ENCODE measurements around the gene ANKRD55. TPM values are rescaled to one million over a fixed set of nuclear protein-coding genes. Genes with fewer than 3 reads are reported as not detected.

Gene ANKRD55
- total RNA-seq, 2 experiments from 2014 or later = 9.7 to 10.2 TPM

GRCh38 chr5:56161927-56162326 is 71.2 kb downstream of the ANKRD55 start:
- Histone ChIP-seq H3K36me3 (ENCODE audit: insufficient read depth, low read length) (no peaks in the 10 kb centered on the region), H3K4me3 (ENCODE audit: low read length) (no peak overlapping the region), H3K9me3 (ENCODE audit: control insufficient read depth in 1 of 2, insufficient read depth in 1 of 2, low read length in 2 of 2) (no peaks in the 10 kb centered on the region), H3K27me3 (ENCODE audit: control insufficient read depth in 1 of 2, insufficient read depth in 2 of 2, low read length in 2 of 2) (no peaks in the 10 kb centered on the region), H3K27ac (ENCODE audit: low read depth in 1 of 2, low read length in 2 of 2) (no peak overlapping the region), H3K4me1 (ENCODE audit: insufficient read depth, low read length) (peaks cover 36% of the 10 kb centered on the region)
- H3K27ac Mint-ChIP-seq = peak overlapping the region; percentile 100
- POLR2A ChIA-PET = interaction anchor here (1.5 to 2.1 kb wide), 3 partner anchors 14 to 103 kb away, joined by 5 to 8 read pairs (median 8); no protein-coding TSS in a partner anchor
- H3K27me3 Mint-ChIP-seq = no peaks in the 10 kb centered on the region
- no peak for DNase-seq
- peak overlapping the region; percentile 78 for H3K4me3 Mint-ChIP-seq
- H3K36me3 Mint-ChIP-seq (ENCODE audit: low read depth) = peaks cover 19% of the 10 kb centered on the region
- CTCF ChIA-PET = no interaction called here
- intact Hi-C loops (cut with DNase I, micrococcal nuclease) = loop anchor here in 1 of 2 experiments (2.0 kb wide), 1 partner anchor 171 kb away; no protein-coding TSS in a partner anchor
- TF ChIP-seq, protein P1, sequence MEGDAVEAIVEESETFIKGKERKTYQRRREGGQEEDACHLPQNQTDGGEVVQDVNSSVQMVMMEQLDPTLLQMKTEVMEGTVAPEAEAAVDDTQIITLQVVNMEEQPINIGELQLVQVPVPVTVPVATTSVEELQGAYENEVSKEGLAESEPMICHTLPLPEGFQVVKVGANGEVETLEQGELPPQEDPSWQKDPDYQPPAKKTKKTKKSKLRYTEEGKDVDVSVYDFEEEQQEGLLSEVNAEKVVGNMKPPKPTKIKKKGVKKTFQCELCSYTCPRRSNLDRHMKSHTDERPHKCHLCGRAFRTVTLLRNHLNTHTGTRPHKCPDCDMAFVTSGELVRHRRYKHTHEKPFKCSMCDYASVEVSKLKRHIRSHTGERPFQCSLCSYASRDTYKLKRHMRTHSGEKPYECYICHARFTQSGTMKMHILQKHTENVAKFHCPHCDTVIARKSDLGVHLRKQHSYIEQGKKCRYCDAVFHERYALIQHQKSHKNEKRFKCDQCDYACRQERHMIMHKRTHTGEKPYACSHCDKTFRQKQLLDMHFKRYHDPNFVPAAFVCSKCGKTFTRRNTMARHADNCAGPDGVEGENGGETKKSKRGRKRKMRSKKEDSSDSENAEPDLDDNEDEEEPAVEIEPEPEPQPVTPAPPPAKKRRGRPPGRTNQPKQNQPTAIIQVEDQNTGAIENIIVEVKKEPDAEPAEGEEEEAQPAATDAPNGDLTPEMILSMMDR (IDR thresholded peaks at IDR 0.05) = no peak
- H3K9me3 Mint-ChIP-seq = no peaks in the 10 kb centered on the region
- peaks cover 86% of the 10 kb centered on the region for H3K4me1 Mint-ChIP-seq (ENCODE audit: low read depth)
- no peak for ATAC-seq (ENCODE audit: poor library complexity)

DNA sequence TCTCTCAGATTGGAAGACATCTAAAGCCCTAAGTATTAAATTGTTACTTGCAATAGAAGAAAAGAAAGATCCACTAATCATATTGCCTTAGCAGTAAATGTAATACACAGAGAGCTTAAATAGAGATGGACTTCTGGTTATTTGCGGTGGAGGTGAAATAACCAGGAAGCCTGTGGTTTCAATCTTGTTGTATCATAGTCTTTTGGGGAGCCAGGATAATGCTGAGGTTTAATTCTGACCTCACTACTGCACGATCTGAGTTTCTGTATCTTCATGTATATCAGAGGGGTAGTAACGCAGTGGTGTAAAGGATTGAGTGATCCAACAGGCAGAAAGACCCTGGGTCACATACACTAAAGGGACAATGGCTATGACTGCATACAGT is 71.7 kb downstream of the ANKRD55 start:
- Mint-ChIP-seq H3K4me3 (peak overlapping the region; percentile 78), H3K36me3 (ENCODE audit: low read depth) (peaks cover 24% of the 10 kb centered on the region), H3K27me3 (no peaks in the 10 kb centered on the region), H3K4me1 (ENCODE audit: low read depth) (peaks cover 87% of the 10 kb centered on the region), H3K9me3 (no peaks in the 10 kb centered on the region), H3K27ac (peak overlapping the region; percentile 100)
- H3K27me3 ChIP-seq (ENCODE audit: control insufficient read depth in 1 of 2, insufficient read depth in 2 of 2, low read length in 2 of 2) = no peaks in the 10 kb centered on the region
- no peak for ATAC-seq (ENCODE audit: poor library complexity)
- no peaks in the 10 kb centered on the region for H3K36me3 ChIP-seq (ENCODE audit: insufficient read depth, low read length)
- ChIA-PET POLR2A (interaction anchor here (0.9 to 2.8 kb wide), 8 partner anchors 13 to 167 kb away, joined by 3 to 9 read pairs (median 6); partner anchors contain the start of gene IL6ST), CTCF (interaction anchor here (0.7 to 0.9 kb wide), 3 partner anchors 27 to 203 kb away, joined by 3 read pairs; no protein-coding TSS in a partner anchor)
- H3K4me1 ChIP-seq (ENCODE audit: insufficient read depth, low read length) = peaks cover 41% of the 10 kb centered on the region
- DNase-seq = no peak
- TF ChIP-seq, protein P1 (IDR thresholded peaks at IDR 0.05) = no peak
- H3K4me3 ChIP-seq (ENCODE audit: low read length) = no peak overlapping the region
- intact Hi-C loops (cut with DNase I, micrococcal nuclease) = loop anchor here in 1 of 2 experiments (2.0 kb wide), 1 partner anchor 171 kb away; no protein-coding TSS in a partner anchor
- no peaks in the 10 kb centered on the region for H3K9me3 ChIP-seq (ENCODE audit: control insufficient read depth in 1 of 2, insufficient read depth in 1 of 2, low read length in 2 of 2)
- H3K27ac ChIP-seq (ENCODE audit: low read depth in 1 of 2, low read length in 2 of 2) = no peak overlapping the region

GRCh38 chr5:56160723-56161438 is 72.2 kb downstream of the ANKRD55 start:
- Mint-ChIP-seq H3K4me3 (peak overlapping the region; percentile 78), H3K27ac (peak overlapping the region; percentile 100), H3K36me3 (ENCODE audit: low read depth) (peaks cover 29% of the 10 kb centered on the region), H3K9me3 (no peaks in the 10 kb centered on the region), H3K4me1 (ENCODE audit: low read depth) (peaks cover 87% of the 10 kb centered on the region), H3K27me3 (no peaks in the 10 kb centered on the region)
- no peaks in the 10 kb centered on the region for H3K9me3 ChIP-seq (ENCODE audit: control insufficient read depth in 1 of 2, insufficient read depth in 1 of 2, low read length in 2 of 2)
- peaks cover 46% of the 10 kb centered on the region for H3K4me1 ChIP-seq (ENCODE audit: insufficient read depth, low read length)
- ChIA-PET POLR2A (interaction anchor here (0.8 to 2.8 kb wide), 15 partner anchors 9 to 183 kb away, joined by 3 to 9 read pairs (median 5); partner anchors contain the start of gene IL6ST), CTCF (interaction anchor here (0.7 to 0.9 kb wide), 3 partner anchors 28 to 203 kb away, joined by 3 read pairs; no protein-coding TSS in a partner anchor)
- DNase-seq (no peak), ATAC-seq (ENCODE audit: poor library complexity) (peak; percentile 41)
- H3K4me3 ChIP-seq (ENCODE audit: low read length) = peak overlapping the region; percentile 64
- no peaks in the 10 kb centered on the region for H3K36me3 ChIP-seq (ENCODE audit: insufficient read depth, low read length)
- peak overlapping the region; percentile 59 to 65 for H3K27ac ChIP-seq (ENCODE audit: low read depth in 1 of 2, low read length in 2 of 2)
- intact Hi-C loops (cut with DNase I, micrococcal nuclease) = loop anchor here in 1 of 2 experiments (2.0 kb wide), 1 partner anchor 170 kb away; no protein-coding TSS in a partner anchor
- H3K27me3 ChIP-seq (ENCODE audit: control insufficient read depth in 1 of 2, insufficient read depth in 2 of 2, low read length in 2 of 2) = no peaks in the 10 kb centered on the region
- TF ChIP-seq, protein P1 (IDR thresholded peaks at IDR 0.05) = no peak
